K562 (cell line): ENCODE results near the gene SEMA3G. TPM values are rescaled to one million over a fixed set of nuclear protein-coding genes. Genes with fewer than 3 reads are reported as not detected.

Experiments
- ATAC-seq: fragments of 200-7000 bp; cut with Tn5 transposase; 3 replicates; pipeline ENCODE4 v1.9.1; 2020; ENCODE audit warnings: moderate library complexity
- BruUV-seq: library from RNA; stranded (reverse); fragments of 400-500 nt; replicated peaks from 2 replicates; lab custom pipeline; 2021; lab: Mats Ljungman, UMichigan
- CTCF ChIA-PET: fragments of 300-600 bp; formaldehyde crosslinking; extraction: SDS; loops from one replicate; lab custom pipeline; 2021; ENCODE audit warnings: low intra/inter-chr PET ratio; lab: Yijun Ruan, JAX
- POLR2A ChIA-PET: fragments of 300-600, 350-650 bp; sonication (Branson Sonifier 250); formaldehyde crosslinking; extraction: SDS; loops from one replicate; lab custom pipeline; 2021; ENCODE audit warnings: antibody characterized with exemption, inconsistent platforms; lab: Yijun Ruan, JAX
- DNase-seq, 4 experiments: peaks; one replicate each; pipeline versions ENCODE4 v3.0.0 to v3.0.0-alpha.2; 2011 to 2018; ENCODE audit warnings: low spot score in 3 of 4, mixed read lengths in 3 of 4; ENCODE audit errors: extremely low read depth in 1 of 4
- FAIRE-seq: peaks from 2 replicates; lab custom pipeline; 2011; peaks lifted over from hg19 to GRCh38; lab: Jason Lieb, UNC
- H2AFZ ChIP-seq: 2 replicates; pipeline ENCODE4 v1.6.0; 2011; ENCODE audit warnings: low read depth, low read length, control low read depth, inconsistent platforms
- H3K27ac ChIP-seq: fragments of 200-600 bp; 3 replicates; pipeline ENCODE4 v1.8.0; 2011; ENCODE audit warnings: low read depth, mild to moderate bottlenecking, control low read depth, inconsistent platforms, low read length, moderate library complexity, mixed read lengths; ENCODE audit errors: extremely low read depth
- H3K27me3 ChIP-seq, 2 experiments: fragments of 300-600 bp in 1 of 2; 2 replicates in 1 of 2; 3 replicates in 1 of 2; pipeline versions ENCODE4 v1.6.0 to v1.8.0; 2011; ENCODE audit warnings: inconsistent platforms in 2 of 2, low read length in 2 of 2, mild to moderate bottlenecking in 1 of 2, mixed read lengths in 1 of 2, moderate library complexity in 1 of 2; ENCODE audit not compliant: control insufficient read depth in 2 of 2, insufficient read depth in 2 of 2
- H3K36me3 ChIP-seq: fragments of 300-600 bp; 3 replicates; pipeline ENCODE4 v1.8.0; 2011; ENCODE audit warnings: mild to moderate bottlenecking, low read length, inconsistent platforms; ENCODE audit not compliant: control insufficient read depth, insufficient read depth
- H3K4me1 ChIP-seq, 2 experiments: fragments of 200-600 bp in 1 of 2; replicated peaks in 1 of 2; 2 replicates in 1 of 2; 3 replicates in 1 of 2; pipeline versions ENCODE4 v1.5.1 to v1.8.0; 2011; ENCODE audit warnings: inconsistent platforms in 2 of 2, low read length in 2 of 2, mild to moderate bottlenecking in 1 of 2, mixed read lengths in 1 of 2, moderate library complexity in 1 of 2; ENCODE audit not compliant: control insufficient read depth in 2 of 2, insufficient read depth in 2 of 2
- H3K4me2 ChIP-seq: 2 replicates; pipeline ENCODE4 v1.6.1; 2011; ENCODE audit warnings: low read length, control low read depth, inconsistent platforms, mixed read lengths; ENCODE audit not compliant: insufficient read depth
- H3K4me3 ChIP-seq: fragments of 200-600 bp; sonication (generic), shearing (Covaris generic); 2 replicates; pipeline ENCODE4 v1.5.1; 2016; ENCODE audit warnings: control low read depth, inconsistent platforms
- H3K79me2 ChIP-seq: fragments of 200-600 bp; 3 replicates; pipeline ENCODE4 v1.8.0; 2011; ENCODE audit warnings: low read length, inconsistent platforms; ENCODE audit not compliant: control insufficient read depth, insufficient read depth
- H3K9ac ChIP-seq, 2 experiments: 2 replicates each; pipeline versions ENCODE4 v1.6.0 to v1.6.1; 2011; ENCODE audit warnings: low read depth in 2 of 2, low read length in 2 of 2, control low read depth in 1 of 2, inconsistent platforms in 1 of 2, mild to moderate bottlenecking in 1 of 2, mixed read lengths in 1 of 2; ENCODE audit not compliant: insufficient read depth in 1 of 2
- H3K9me1 ChIP-seq: one replicate; pipeline ENCODE4 v1.6.0; 2011; ENCODE audit warnings: inconsistent platforms, mild to moderate bottlenecking, low read length, moderate library complexity; ENCODE audit not compliant: control insufficient read depth, insufficient read depth
- H3K9me3 ChIP-seq: replicated peaks from 2 replicates; pipeline ENCODE4 v1.5.1; 2011; ENCODE audit warnings: low read depth, low read length, inconsistent platforms; ENCODE audit not compliant: control insufficient read depth, insufficient read depth
- H4K20me1 ChIP-seq: replicated peaks from 2 replicates; pipeline ENCODE4 v1.6.1; 2011; ENCODE audit warnings: low read length, inconsistent platforms, mixed read lengths; ENCODE audit not compliant: control insufficient read depth, insufficient read depth
- ATF2 ChIP-seq: sonication (generic); formaldehyde crosslinking; IDR thresholded peaks from 2 replicates; pipeline ENCODE4 v1.8.1; 2022; ENCODE audit warnings: missing genetic modification reagents
- BCL6 ChIP-seq: fragments of 250-450 bp; sonication (Bioruptor Pico); IDR thresholded peaks from 2 replicates; pipeline ENCODE4 v1.4.0; 2020
- CHD1 ChIP-seq: fragments of 200-600 bp; sonication (generic); IDR thresholded peaks from one replicate; pipeline ENCODE4 v1.6.1; 2012; ENCODE audit warnings: mild to moderate bottlenecking, moderate library complexity, low read length, inconsistent platforms
- E2F5 ChIP-seq: sonication (generic); formaldehyde crosslinking; IDR thresholded peaks from 2 replicates; pipeline ENCODE4 v1.8.0; 2022; ENCODE audit warnings: mild to moderate bottlenecking, missing genetic modification reagents
- ETS2 ChIP-seq: IDR thresholded peaks from 2 replicates; pipeline ENCODE4 v1.6.1; 2016; ENCODE audit warnings: borderline replicate concordance, missing genetic modification characterization, mild to moderate bottlenecking, moderate library complexity, missing compliant biosample characterization; ENCODE audit not compliant: poor library complexity, severe bottlenecking
- FOXK2 ChIP-seq, 2 experiments: fragments of 450-650 bp; IDR thresholded peaks in 1 of 2; conservative IDR thresholded peaks in 1 of 2; 2 replicates each; pipeline ENCODE4 v1.6.1; 2016; ENCODE audit warnings: low read depth in 2 of 2, mild to moderate bottlenecking in 1 of 2
- HDAC1 ChIP-seq, 2 experiments: fragments of 450-650 bp; IDR thresholded peaks; 2 replicates each; pipeline ENCODE4 v1.6.1; 2016 to 2017; ENCODE audit warnings: inconsistent platforms in 1 of 2, mild to moderate bottlenecking in 1 of 2, moderate library complexity in 1 of 2
- HDAC3 ChIP-seq: fragments of 450-650 bp; IDR thresholded peaks from 2 replicates; pipeline ENCODE4 v1.6.1; 2018; ENCODE audit warnings: borderline replicate concordance, mild to moderate bottlenecking, moderate library complexity; ENCODE audit not compliant: partially characterized antibody
- MEF2D ChIP-seq: conservative IDR thresholded peaks from 2 replicates; pipeline ENCODE4 v1.6.1; 2016; ENCODE audit warnings: low read depth, missing genetic modification characterization, missing compliant biosample characterization
- NELFE ChIP-seq: IDR thresholded peaks from 2 replicates; pipeline ENCODE4 v1.6.1; 2011; ENCODE audit warnings: mild to moderate bottlenecking; ENCODE audit not compliant: insufficient read depth, insufficient read length
- PHF20 ChIP-seq: fragments of 450-650 bp; IDR thresholded peaks from 2 replicates; pipeline ENCODE4 v1.6.1; 2018; ENCODE audit not compliant: partially characterized antibody
- PPARD ChIP-seq: fragments of 250-450 bp; sonication (Bioruptor Pico); IDR thresholded peaks from 2 replicates; pipeline ENCODE4 v1.8.0; 2022; ENCODE audit warnings: inconsistent platforms, mild to moderate bottlenecking, moderate library complexity
- RBM15 ChIP-seq: fragments of 200-400 bp; formaldehyde crosslinking; IDR thresholded peaks from 2 replicates; pipeline ENCODE4 v1.6.1; 2018; ENCODE audit warnings: mild to moderate bottlenecking, low read length, moderate library complexity; ENCODE audit not compliant: insufficient read depth
- SRSF3 ChIP-seq: fragments of 200-400 bp; formaldehyde crosslinking; IDR thresholded peaks from 2 replicates; pipeline ENCODE4 v1.6.1; 2016; ENCODE audit warnings: mild to moderate bottlenecking, low read length, moderate library complexity; ENCODE audit not compliant: insufficient read depth
- TAL1 ChIP-seq: fragments of 450-650 bp; IDR thresholded peaks from 2 replicates; pipeline ENCODE4 v1.6.1; 2016; ENCODE audit warnings: mild to moderate bottlenecking
- TCF3 ChIP-seq: sonication (generic); formaldehyde crosslinking; IDR thresholded peaks from 2 replicates; pipeline ENCODE4 v1.4.0; 2020; ENCODE audit warnings: mild to moderate bottlenecking, missing genetic modification reagents
- TGIF2 ChIP-seq: sonication (generic); formaldehyde crosslinking; IDR thresholded peaks from 2 replicates; pipeline ENCODE4 v1.8.1; 2022; ENCODE audit warnings: mild to moderate bottlenecking, missing genetic modification reagents, moderate library complexity
- YY1 ChIP-seq, 3 experiments: IDR thresholded peaks; 2 replicates each; pipeline ENCODE4 v1.6.1; 2011; ENCODE audit warnings: low read length in 2 of 3, mild to moderate bottlenecking in 2 of 3, moderate library complexity in 2 of 3, borderline replicate concordance in 1 of 3, control low read depth in 1 of 3, low read depth in 1 of 3; ENCODE audit not compliant: insufficient read depth in 3 of 3, insufficient replicate concordance in 2 of 3, control insufficient read depth in 1 of 3, insufficient read length in 1 of 3; ENCODE audit errors: extremely low read depth in 1 of 3
- ZFX ChIP-seq: sonication (generic); formaldehyde crosslinking; IDR thresholded peaks from 2 replicates; pipeline ENCODE4 v1.8.0; 2022; ENCODE audit warnings: mild to moderate bottlenecking, missing genetic modification reagents, moderate library complexity
- ZNF224 ChIP-seq: sonication (generic); formaldehyde crosslinking; IDR thresholded peaks from 2 replicates; pipeline ENCODE4 v1.8.0; 2022; ENCODE audit warnings: mild to moderate bottlenecking, missing genetic modification reagents
- ZNF347 ChIP-seq: fragments of 450-650 bp; formaldehyde crosslinking; IDR thresholded peaks from 2 replicates; pipeline ENCODE4 v1.4.0; 2020; ENCODE audit warnings: low read depth, mild to moderate bottlenecking, moderate library complexity
- ZNF75A ChIP-seq: fragments of 450-650 bp; formaldehyde crosslinking; IDR thresholded peaks from 2 replicates; pipeline ENCODE4 v1.4.0; 2020; ENCODE audit warnings: mild to moderate bottlenecking
- WGBS: fragments of 100-300 bp; shearing (Covaris generic); methylation state at CpG from one replicate; pipeline ENCODE4 v1.1.6; 2016; ENCODE audit warnings: low coverage, mixed read lengths; ENCODE audit not compliant: insufficient coverage; ENCODE audit errors: missing lambda C conversion rate; 5-methylcytosine and 5-hydroxymethylcytosine counted together
- in situ Hi-C: fragments of 300-500 bp; cut with MboI; formaldehyde crosslinking; loops from 4 replicates; pipeline ENCODE4 v1.15.0; 2018; ENCODE audit warnings: inconsistent platforms, mixed read lengths
- intact Hi-C: fragments of 100-400 bp; cut with micrococcal nuclease; formaldehyde crosslinking; loops from 2 replicates; pipeline ENCODE4 v1.14.2; 2022
- polyA plus RNA-seq, 8 experiments: library from polyadenylated mRNA; depleted of rRNA in 4 of 8; stranded (reverse) in 5 of 8; unstranded in 3 of 8; fragments of >200 nt; fragmentation: Nextera tagmentation in 2 of 8; fragmentation: Illumina TruSeq in 1 of 8; extraction: Ambion mirVana in 2 of 8; extraction: Trizol in 1 of 8; gene quantifications; 2 replicates each; pipeline versions ENCODE4 v1.2.1 to v1.2.3, GENCODE V29; 2011 to 2014; ENCODE audit warnings: inconsistent platforms in 1 of 8, missing spikeins in 1 of 8
- total RNA-seq, 7 experiments: library from RNA; depleted of rRNA in 6 of 7; stranded (reverse); fragments of >200 nt in 6 of 7; fragmentation: Illumina TruSeq in 2 of 7; extraction: Trizol in 2 of 7; gene quantifications; 2 replicates each; pipeline versions ENCODE4 v1.2.1 to v1.2.3, GENCODE V29; 2011 to 2021; ENCODE audit warnings: low replicate concordance in 1 of 7

SEMA3G gene
- total and polyA plus RNA-seq, 9 of the 15 experiments (the other 6 are each of a cell fraction or from before 2014, with no cell fraction given): 0.04 to 0.07 (median 0.05) TPM; not detected in 6

GRCh38 chr3:52456800-52457183 lies 11.9 kb upstream of the SEMA3G start:
- Histone ChIP-seq H3K27ac (0 out of 3 replicates have a peak overlapping the region, but pooled peaks have one; percentile 73), H3K9me3 (no peaks in the 10 kb centered on the region), H3K36me3 (peaks cover 40% of the 10 kb centered on the region; the same call in 2 of the 3 replicates), H3K4me3 (peak overlapping the region; percentile 92), H3K4me1 (peaks cover 19 to 37% of the 10 kb centered on the region in 2 experiments; a peak in 4 of 5 replicates), H3K9ac (peak overlapping the region; percentile 81 to 96; a peak in 3 of 4 replicates), H3K27me3 (no peaks in the 10 kb centered on the region), H3K9me1 (no peaks in the 10 kb centered on the region), H4K20me1 (no peaks in the 10 kb centered on the region), H3K79me2 (peaks cover 28% of the 10 kb centered on the region), H2AFZ (no peak overlapping the region), H3K4me2 (peak overlapping the region; percentile 87)
- no peak for FAIRE-seq
- peak in 1 of 4 experiments; percentile 5 for DNase-seq
- ATAC-seq: no peak; the same call in 2 of the 3 replicates
- CTCF ChIA-PET: no interaction called here
- POLR2A ChIA-PET: interaction anchor here (0.6 kb wide), 2 partner anchors 22 to 490 kb away, joined by 3 read pairs; no protein-coding TSS in a partner anchor
- TSS peak; percentile 46 for BruUV-seq
- 92% methylated on average over 2 of the region's 5 CpGs for WGBS
- in situ Hi-C loops: no loop called here
- intact Hi-C loops: loop anchor here (10.0 kb wide), 1 partner anchor 228 kb away; the partner anchor contains the start of genes GNL3 and PBRM1
- TF ChIP-seq SRSF3: no peak
- TF ChIP-seq ZNF224 (CRISPR knock-in tag): peak; percentile 89; the same call in 1 of the 2 replicates
- TF ChIP-seq PPARD: no peak
- TF ChIP-seq ZNF347 (CRISPR knock-in tag): no peak
- TF ChIP-seq TAL1: no peak
- TF ChIP-seq ZFX: no peak
- no peak for TF ChIP-seq RBM15
- no peak for TF ChIP-seq NELFE
- no peak for TF ChIP-seq PHF20
- TF ChIP-seq E2F5 (CRISPR knock-in tag): no peak
- no peak for TF ChIP-seq HDAC3
- TF ChIP-seq HDAC1 (IDR thresholded peaks at IDR 0.05): no peak
- TF ChIP-seq FOXK2 (conservative IDR thresholded peaks at IDR 0.05 in 1 of 2, IDR thresholded peaks at IDR 0.05 in 1 of 2; ENCODE audit: low read depth in 2 of 2): no peak; a peak in 1 of 4 replicates
- no peak for TF ChIP-seq TGIF2
- TF ChIP-seq MEF2D: no peak
- no peak for TF ChIP-seq ATF2 (CRISPR knock-in tag)
- no peak for TF ChIP-seq BCL6 (CRISPR knock-in tag)
- TF ChIP-seq CHD1: no peak
- no peak for TF ChIP-seq ETS2 (tag)
- TF ChIP-seq YY1 (IDR thresholded peaks at IDR 0.05; ENCODE audit: borderline replicate concordance in 1 of 3, control insufficient read depth in 1 of 3, extremely low read depth in 1 of 3, insufficient read depth in 3 of 3, insufficient read length in 1 of 3, insufficient replicate concordance in 2 of 3, low read depth in 1 of 3, low read length in 2 of 3): peak in 2 of 3 experiments; percentile 6 to 14
- TF ChIP-seq ZNF75A (CRISPR knock-in tag): no peak
- no peak for TF ChIP-seq TCF3
